Esophagus muscularis mucosa (tissue), 3 donors: ENCODE measurements around the gene EEF1AKMT2.

ENCODE experiments used
- POLR2A ChIP-seq: fragments of 450-650 bp; IDR thresholded peaks from one replicate; pipeline ENCODE4 v1.6.1; 2017; ENCODE audit warnings: antibody characterized with exemption, moderate library complexity, mild to moderate bottlenecking, low read depth
- TF ChIP-seq, protein P1 (sequence below), 3 experiments: fragments of 200-600 bp in 2 of 3; fragments of 450-650 bp in 1 of 3; sonication (generic) in 2 of 3; IDR thresholded peaks; one replicate each; pipeline ENCODE4 v1.5.1; 2017 to 2019; ENCODE audit warnings: antibody characterized with exemption in 3 of 3, mild to moderate bottlenecking in 2 of 3, moderate library complexity in 1 of 3

- TF ChIP-seq, protein P1, sequence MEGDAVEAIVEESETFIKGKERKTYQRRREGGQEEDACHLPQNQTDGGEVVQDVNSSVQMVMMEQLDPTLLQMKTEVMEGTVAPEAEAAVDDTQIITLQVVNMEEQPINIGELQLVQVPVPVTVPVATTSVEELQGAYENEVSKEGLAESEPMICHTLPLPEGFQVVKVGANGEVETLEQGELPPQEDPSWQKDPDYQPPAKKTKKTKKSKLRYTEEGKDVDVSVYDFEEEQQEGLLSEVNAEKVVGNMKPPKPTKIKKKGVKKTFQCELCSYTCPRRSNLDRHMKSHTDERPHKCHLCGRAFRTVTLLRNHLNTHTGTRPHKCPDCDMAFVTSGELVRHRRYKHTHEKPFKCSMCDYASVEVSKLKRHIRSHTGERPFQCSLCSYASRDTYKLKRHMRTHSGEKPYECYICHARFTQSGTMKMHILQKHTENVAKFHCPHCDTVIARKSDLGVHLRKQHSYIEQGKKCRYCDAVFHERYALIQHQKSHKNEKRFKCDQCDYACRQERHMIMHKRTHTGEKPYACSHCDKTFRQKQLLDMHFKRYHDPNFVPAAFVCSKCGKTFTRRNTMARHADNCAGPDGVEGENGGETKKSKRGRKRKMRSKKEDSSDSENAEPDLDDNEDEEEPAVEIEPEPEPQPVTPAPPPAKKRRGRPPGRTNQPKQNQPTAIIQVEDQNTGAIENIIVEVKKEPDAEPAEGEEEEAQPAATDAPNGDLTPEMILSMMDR (IDR thresholded peaks at IDR 0.05): no peak
- no peak for TF ChIP-seq POLR2A
Measured at GRCh38 chr10:124733571-124734245, 58.0 kb downstream of the EEF1AKMT2 start.
